SK-N-MC (cell line): Measurements from ENCODE around the gene SMG1.
"Not testable (repeated sequence)": the region's sequence is repeated elsewhere in the genome, so short reads cannot be mapped to it uniquely, and the experiment has no call there.

Source experiments
- EZH2 ChIP-seq: fragments of 200-600 bp; sonication (generic); IDR thresholded peaks from one replicate; pipeline ENCODE4 v1.6.1; 2017; ENCODE audit warnings: antibody characterized with exemption
- POLR2AphosphoS5 ChIP-seq: IDR thresholded peaks from 2 replicates; pipeline ENCODE4 v1.6.1; 2012; ENCODE audit warnings: mild to moderate bottlenecking, low read depth, low read length, borderline replicate concordance

GRCh38 chr16:18770336-18770962 is 155.8 kb downstream of the SMG1 start:
- TF ChIP-seq POLR2AphosphoS5, EZH2: not testable (repeated sequence)
